ENCODE data around the gene ARHGAP12.

DNA sequence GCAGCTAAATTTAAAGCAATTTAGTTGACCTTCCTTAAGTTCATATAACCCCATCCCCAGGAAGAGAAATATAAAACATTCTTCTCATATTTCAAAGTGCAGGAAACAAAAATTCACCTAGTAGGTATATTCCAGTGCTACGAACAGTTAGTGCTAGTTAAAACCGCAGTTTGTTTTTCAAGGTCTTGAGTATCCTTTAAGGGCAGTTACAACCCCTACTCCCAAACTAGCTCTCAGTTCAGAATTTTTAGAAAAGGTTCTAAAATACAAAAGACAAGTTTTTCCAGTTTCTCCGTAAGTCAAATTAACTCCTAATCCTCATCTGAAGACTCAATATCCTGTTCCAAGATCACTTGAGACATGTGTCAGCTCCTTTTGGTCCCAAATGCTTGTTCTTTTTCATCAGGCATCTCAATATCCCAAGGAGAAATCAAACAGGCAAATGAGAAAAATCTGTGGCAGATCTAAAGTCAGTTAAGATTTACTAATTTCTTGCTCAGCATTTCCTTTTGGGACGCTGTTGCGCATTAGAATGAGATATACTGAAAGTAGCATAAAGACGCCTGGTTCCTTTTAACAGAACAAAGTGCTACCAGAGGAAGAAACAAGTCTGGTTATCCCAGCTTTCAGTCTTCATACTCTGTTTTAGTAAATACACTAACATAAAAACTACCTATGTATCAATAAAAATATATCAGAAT, 51.8 kb downstream of the ARHGAP12 start:
- TF ChIP-seq, protein P1, sequence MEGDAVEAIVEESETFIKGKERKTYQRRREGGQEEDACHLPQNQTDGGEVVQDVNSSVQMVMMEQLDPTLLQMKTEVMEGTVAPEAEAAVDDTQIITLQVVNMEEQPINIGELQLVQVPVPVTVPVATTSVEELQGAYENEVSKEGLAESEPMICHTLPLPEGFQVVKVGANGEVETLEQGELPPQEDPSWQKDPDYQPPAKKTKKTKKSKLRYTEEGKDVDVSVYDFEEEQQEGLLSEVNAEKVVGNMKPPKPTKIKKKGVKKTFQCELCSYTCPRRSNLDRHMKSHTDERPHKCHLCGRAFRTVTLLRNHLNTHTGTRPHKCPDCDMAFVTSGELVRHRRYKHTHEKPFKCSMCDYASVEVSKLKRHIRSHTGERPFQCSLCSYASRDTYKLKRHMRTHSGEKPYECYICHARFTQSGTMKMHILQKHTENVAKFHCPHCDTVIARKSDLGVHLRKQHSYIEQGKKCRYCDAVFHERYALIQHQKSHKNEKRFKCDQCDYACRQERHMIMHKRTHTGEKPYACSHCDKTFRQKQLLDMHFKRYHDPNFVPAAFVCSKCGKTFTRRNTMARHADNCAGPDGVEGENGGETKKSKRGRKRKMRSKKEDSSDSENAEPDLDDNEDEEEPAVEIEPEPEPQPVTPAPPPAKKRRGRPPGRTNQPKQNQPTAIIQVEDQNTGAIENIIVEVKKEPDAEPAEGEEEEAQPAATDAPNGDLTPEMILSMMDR (IDR thresholded peaks at IDR 0.05; ENCODE audit: low read depth, low read length, poor library complexity, severe bottlenecking) = no peak
- no peak for TF ChIP-seq EZH2phosphoT487 (IDR thresholded peaks at IDR 0.05; ENCODE audit: borderline replicate concordance, low read length)
